Testis (tissue), 2 donors: ENCODE measurements around the gene DNAH17.

Source experiments
- CTCF ChIP-seq, 3 experiments: fragments of 450-650 bp in 2 of 3; fragments of 200-600 bp in 1 of 3; sonication (generic) in 1 of 3; IDR thresholded peaks; one replicate each; pipeline ENCODE4 v1.5.1; 2016 to 2019; ENCODE audit warnings: antibody characterized with exemption in 3 of 3, mild to moderate bottlenecking in 2 of 3, moderate library complexity in 1 of 3
- POLR2A ChIP-seq: fragments of 450-650 bp; IDR thresholded peaks from one replicate; pipeline ENCODE4 v1.6.1; 2017; ENCODE audit warnings: antibody characterized with exemption, mild to moderate bottlenecking, moderate library complexity

GRCh38 chr17:78558989-78559388, 18.2 kb downstream of the DNAH17 start:
- TF ChIP-seq POLR2A (no peak), CTCF (IDR thresholded peaks at IDR 0.05) (no peak)
